ENCODE results near the gene FUT8. TPM values are rescaled to one million over a fixed set of nuclear protein-coding genes. Genes with fewer than 3 reads are reported as not detected.
"Not testable (repeated sequence)": the region's sequence is repeated elsewhere in the genome, so short reads cannot be mapped to it uniquely, and the experiment has no call there.

Gene FUT8
- total RNA-seq, 1 experiment from 2014 or later, result 42.3 TPM

- TF ChIP-seq ZBTB33 (IDR thresholded peaks at IDR 0.05; ENCODE audit: extremely low read depth, insufficient replicate concordance, low read length), result no peak
- TF ChIP-seq CEBPB (IDR thresholded peaks at IDR 0.05; ENCODE audit: low read depth), result no peak
- TF ChIP-seq EZH2phosphoT487 (IDR thresholded peaks at IDR 0.05; ENCODE audit: borderline replicate concordance), result no peak
- TF ChIP-seq ATF3 (IDR thresholded peaks at IDR 0.05), result no peak
- TF ChIP-seq SIN3A (IDR thresholded peaks at IDR 0.05; ENCODE audit: low read depth), result no peak
- TF ChIP-seq TCF7L2 (IDR thresholded peaks at IDR 0.05; ENCODE audit: borderline replicate concordance, extremely low read depth, insufficient read depth, insufficient read length), result no peak
Observed at GRCh38 chr14:65704850-65705249, 292.3 kb downstream of the FUT8 start (continued).

GRCh38 chr14:65709576-65709975, 297.0 kb downstream of the FUT8 start:
- Histone ChIP-seq H3K36me3 (ENCODE audit: control insufficient read depth in 1 of 2, insufficient read depth in 2 of 2, low read length in 2 of 2) (no peaks in the 10 kb centered on the region), H4K20me1 (ENCODE audit: insufficient read depth) (no peaks in the 10 kb centered on the region), H3K4me1 (ENCODE audit: control insufficient read depth in 1 of 2, insufficient read depth in 2 of 2, low read length in 2 of 2) (no peaks in the 10 kb centered on the region), H3K79me2 (ENCODE audit: insufficient read depth, low read length) (no peaks in the 10 kb centered on the region), H3K27me3 (ENCODE audit: insufficient read depth, low read length) (no peaks in the 10 kb centered on the region), H3K9ac (ENCODE audit: low read length) (no peak overlapping the region), H3K4me2 (ENCODE audit: low read length) (no peak overlapping the region), H3K9me3 (ENCODE audit: control insufficient read depth in 1 of 2, insufficient read depth in 1 of 2, low read depth in 1 of 2, low read length in 2 of 2) (peaks cover 0 to 4% of the 10 kb centered on the region in 2 experiments; a peak in 1 of 4 replicates), H3K4me3 (replicated peaks in 1 of 2; ENCODE audit: low read depth in 1 of 2, low read length in 2 of 2) (no peak overlapping the region), H3K27ac (ENCODE audit: low read depth, low read length) (no peak overlapping the region), H3K9me2 (ENCODE audit: insufficient read depth) (no peaks in the 10 kb centered on the region), H2AFZ (ENCODE audit: low read depth, low read length, poor library complexity, severe bottlenecking) (no peak overlapping the region)
- RAD21 ChIA-PET (ENCODE audit: low non-redundant PET in 1 of 2, low total read pairs in 2 of 2, uncharacterized antibody in 2 of 2, unreplicated experiment in 2 of 2), result no interaction called here
- POLR2A ChIA-PET, result no interaction called here
- ATAC-seq (no peak), DNase-seq (ENCODE audit: low read depth, low spot score) (no peak)
- intact Hi-C loops (cut with micrococcal nuclease), result no loop called here
- TF ChIP-seq RAD21 (IDR thresholded peaks at IDR 0.05; ENCODE audit: low read depth) (no peak), SRF (IDR thresholded peaks at IDR 0.05; ENCODE audit: low read depth) (no peak), CEBPB (IDR thresholded peaks at IDR 0.05; ENCODE audit: low read depth) (no peak), SIN3A (IDR thresholded peaks at IDR 0.05; ENCODE audit: low read depth) (no peak), CBX3 (IDR thresholded peaks at IDR 0.05; ENCODE audit: low read depth) (no peak), EGR1 (IDR thresholded peaks at IDR 0.05; ENCODE audit: low read depth) (no peak), ELF1 (IDR thresholded peaks at IDR 0.05; ENCODE audit: borderline replicate concordance, low read depth) (no peak)
- BruUV-seq (replicated peaks), result no TSS peak
- CTCF ChIA-PET, result no interaction called here

- H3K79me2 ChIP-seq (ENCODE audit: insufficient read depth, low read length); ATAC-seq; H4K20me1 ChIP-seq (ENCODE audit: insufficient read depth); DNase-seq (ENCODE audit: low read depth, low spot score); CTCF ChIA-PET; H2AFZ ChIP-seq (ENCODE audit: low read depth, low read length, poor library complexity, severe bottlenecking); H3K36me3 ChIP-seq (ENCODE audit: control insufficient read depth in 1 of 2, insufficient read depth in 2 of 2, low read length in 2 of 2); intact Hi-C loops (cut with micrococcal nuclease); H3K27ac ChIP-seq (ENCODE audit: low read depth, low read length); BruUV-seq (replicated peaks); H3K9me2 ChIP-seq (ENCODE audit: insufficient read depth); POLR2A ChIA-PET; H3K4me1 ChIP-seq (ENCODE audit: control insufficient read depth in 1 of 2, insufficient read depth in 2 of 2, low read length in 2 of 2); H3K4me3 ChIP-seq (replicated peaks in 1 of 2; ENCODE audit: low read depth in 1 of 2, low read length in 2 of 2); H3K9ac ChIP-seq (ENCODE audit: low read length); H3K27me3 ChIP-seq (ENCODE audit: insufficient read depth, low read length); H3K4me2 ChIP-seq (ENCODE audit: low read length); RAD21 ChIA-PET (ENCODE audit: low non-redundant PET in 1 of 2, low total read pairs in 2 of 2, uncharacterized antibody in 2 of 2, unreplicated experiment in 2 of 2): not testable (repeated sequence)
- H3K9me3 ChIP-seq (ENCODE audit: control insufficient read depth in 1 of 2, insufficient read depth in 1 of 2, low read depth in 1 of 2, low read length in 2 of 2), result peaks cover 0 to 20% of the 10 kb centered on the region in 2 experiments; a peak in 2 of 4 replicates
Observed at GRCh38 chr14:65716813-65717212, 304.3 kb downstream of the FUT8 start.

GRCh38 chr14:65717384-65717915, 304.9 kb downstream of the FUT8 start:
- H3K4me1 ChIP-seq (ENCODE audit: control insufficient read depth in 1 of 2, insufficient read depth in 2 of 2, low read length in 2 of 2); H3K4me2 ChIP-seq (ENCODE audit: low read length); RAD21 ChIA-PET (ENCODE audit: low non-redundant PET in 1 of 2, low total read pairs in 2 of 2, uncharacterized antibody in 2 of 2, unreplicated experiment in 2 of 2); H3K27me3 ChIP-seq (ENCODE audit: insufficient read depth, low read length); intact Hi-C loops (cut with micrococcal nuclease); H3K36me3 ChIP-seq (ENCODE audit: control insufficient read depth in 1 of 2, insufficient read depth in 2 of 2, low read length in 2 of 2); H4K20me1 ChIP-seq (ENCODE audit: insufficient read depth); CTCF ChIA-PET; H3K9ac ChIP-seq (ENCODE audit: low read length); H3K9me2 ChIP-seq (ENCODE audit: insufficient read depth); H3K27ac ChIP-seq (ENCODE audit: low read depth, low read length); ATAC-seq; H3K4me3 ChIP-seq (replicated peaks in 1 of 2; ENCODE audit: low read depth in 1 of 2, low read length in 2 of 2); H3K79me2 ChIP-seq (ENCODE audit: insufficient read depth, low read length); POLR2A ChIA-PET; DNase-seq (ENCODE audit: low read depth, low spot score); H2AFZ ChIP-seq (ENCODE audit: low read depth, low read length, poor library complexity, severe bottlenecking); BruUV-seq (replicated peaks): not testable (repeated sequence)
- H3K9me3 ChIP-seq (ENCODE audit: control insufficient read depth in 1 of 2, insufficient read depth in 1 of 2, low read depth in 1 of 2, low read length in 2 of 2), result peaks cover 0 to 20% of the 10 kb centered on the region in 2 experiments; a peak in 2 of 4 replicates

Data from HCT116 (cell line).